Measurements from ENCODE around the gene CYGB.

DNA sequence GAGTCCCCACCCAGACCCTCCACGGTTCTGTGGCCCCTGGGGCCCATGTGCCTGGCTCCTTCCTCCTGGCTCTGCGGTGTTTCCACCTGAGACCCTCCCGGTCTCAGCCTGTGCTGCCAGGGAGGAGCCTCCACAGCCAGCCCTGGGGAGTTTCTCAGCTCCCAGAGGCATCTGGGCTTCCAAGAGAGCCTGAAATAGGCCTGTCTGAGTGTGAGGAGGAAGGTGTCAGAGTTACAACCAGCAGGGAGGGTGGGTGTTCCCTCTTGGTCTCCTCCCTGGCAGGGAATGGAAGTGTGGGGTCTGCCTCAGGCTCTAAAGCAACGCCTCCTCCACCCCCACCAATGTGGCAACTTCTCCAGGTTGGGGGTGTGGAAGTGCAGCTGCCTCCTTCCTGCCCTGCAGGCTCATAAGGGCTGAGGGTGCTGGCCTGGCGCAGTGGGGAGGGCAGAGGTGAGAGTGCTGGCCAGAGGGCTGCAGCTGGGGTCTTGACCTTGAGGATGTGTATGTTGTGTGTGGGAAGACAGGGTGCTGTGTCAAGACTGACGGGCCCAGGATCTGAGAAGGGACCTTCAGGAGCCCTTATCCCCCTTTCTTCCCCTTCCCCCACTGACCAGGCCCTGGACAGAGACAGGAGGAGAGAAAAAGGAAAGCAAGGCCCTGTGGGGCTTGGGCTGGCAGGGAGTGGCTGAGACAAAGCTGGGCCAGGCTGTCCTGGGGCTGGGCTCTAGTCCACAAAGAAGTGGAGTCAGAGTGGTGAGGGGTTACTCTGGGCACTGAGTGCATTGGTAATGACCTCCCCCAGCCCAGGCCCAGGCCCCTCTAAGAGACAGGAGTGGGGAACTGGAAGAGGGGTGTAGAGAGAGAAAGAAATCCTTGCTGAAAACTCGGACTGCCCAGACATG lies 2.4 kb downstream of the CYGB start:
- TF ChIP-seq, protein P1, sequence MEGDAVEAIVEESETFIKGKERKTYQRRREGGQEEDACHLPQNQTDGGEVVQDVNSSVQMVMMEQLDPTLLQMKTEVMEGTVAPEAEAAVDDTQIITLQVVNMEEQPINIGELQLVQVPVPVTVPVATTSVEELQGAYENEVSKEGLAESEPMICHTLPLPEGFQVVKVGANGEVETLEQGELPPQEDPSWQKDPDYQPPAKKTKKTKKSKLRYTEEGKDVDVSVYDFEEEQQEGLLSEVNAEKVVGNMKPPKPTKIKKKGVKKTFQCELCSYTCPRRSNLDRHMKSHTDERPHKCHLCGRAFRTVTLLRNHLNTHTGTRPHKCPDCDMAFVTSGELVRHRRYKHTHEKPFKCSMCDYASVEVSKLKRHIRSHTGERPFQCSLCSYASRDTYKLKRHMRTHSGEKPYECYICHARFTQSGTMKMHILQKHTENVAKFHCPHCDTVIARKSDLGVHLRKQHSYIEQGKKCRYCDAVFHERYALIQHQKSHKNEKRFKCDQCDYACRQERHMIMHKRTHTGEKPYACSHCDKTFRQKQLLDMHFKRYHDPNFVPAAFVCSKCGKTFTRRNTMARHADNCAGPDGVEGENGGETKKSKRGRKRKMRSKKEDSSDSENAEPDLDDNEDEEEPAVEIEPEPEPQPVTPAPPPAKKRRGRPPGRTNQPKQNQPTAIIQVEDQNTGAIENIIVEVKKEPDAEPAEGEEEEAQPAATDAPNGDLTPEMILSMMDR (optimal IDR thresholded peaks at IDR 0.05 in 1 of 3, IDR thresholded peaks at IDR 0.05 in 1 of 3, conservative IDR thresholded peaks at IDR 0.05 in 1 of 3; ENCODE audit: extremely low read depth in 1 of 3, insufficient read depth in 2 of 3, low read length in 3 of 3): no peak
- no peak for TF ChIP-seq EZH2 (IDR thresholded peaks at IDR 0.05; ENCODE audit: low read length)
